HepG2 (cell line): ENCODE measurements around the gene WNT5A. TPM values are rescaled to one million over a fixed set of nuclear protein-coding genes. Genes with fewer than 3 reads are reported as not detected.

ENCODE experiments used
- ATAC-seq: fragments of 200-7000 bp; cut with Tn5 transposase; 3 replicates; pipeline ENCODE4 v1.9.1; 2020; ENCODE audit warnings: mild to moderate bottlenecking, moderate library complexity
- BruUV-seq: library from RNA; stranded (reverse); fragments of 400-500 nt; replicated peaks from 2 replicates; lab custom pipeline; 2021; lab: Mats Ljungman, UMichigan
- CTCF ChIA-PET: fragments of 300-600 bp; formaldehyde crosslinking; extraction: SDS; loops from one replicate; lab custom pipeline; 2021; ENCODE audit warnings: low total read pairs, inconsistent platforms, low intra/inter-chr PET ratio; lab: Yijun Ruan, JAX
- POLR2A ChIA-PET: fragments of 350-600 bp; sonication (Branson Sonifier 250); formaldehyde crosslinking; loops from one replicate; lab custom pipeline; 2020; ENCODE audit warnings: antibody characterized with exemption, inconsistent platforms; lab: Yijun Ruan, JAX
- DNase-seq: peaks from one replicate; pipeline ENCODE4 v3.0.0-alpha.2; 2015; ENCODE audit warnings: low spot score
- FAIRE-seq: peaks from 3 replicates; lab custom pipeline; 2011; peaks lifted over from hg19 to GRCh38; lab: Jason Lieb, UNC
- H2AFZ ChIP-seq: one replicate; pipeline ENCODE4 v1.6.1; 2011; ENCODE audit warnings: low read length, inconsistent platforms
- H3K27ac ChIP-seq: fragments of 300-600 bp; 3 replicates; pipeline ENCODE4 v1.8.0; 2011; ENCODE audit warnings: mixed run types, mild to moderate bottlenecking, mixed read lengths, low read length, inconsistent platforms; ENCODE audit not compliant: insufficient read depth; ENCODE audit errors: extremely low read length
- H3K27me3 ChIP-seq, 2 experiments: fragments of 200-600 bp in 1 of 2; 2 replicates in 1 of 2; 3 replicates in 1 of 2; pipeline versions ENCODE4 v1.6.0 to v1.8.0; 2011; ENCODE audit warnings: low read length in 2 of 2, mild to moderate bottlenecking in 2 of 2, moderate library complexity in 2 of 2, inconsistent platforms in 1 of 2; ENCODE audit not compliant: insufficient read depth in 2 of 2, control insufficient read depth in 1 of 2
- H3K36me3 ChIP-seq, 2 experiments: fragments of 200-600 bp in 1 of 2; replicated peaks in 1 of 2; 2 replicates in 1 of 2; 3 replicates in 1 of 2; pipeline versions ENCODE4 v1.5.1 to v1.8.0; 2011; ENCODE audit warnings: low read length in 2 of 2, inconsistent platforms in 1 of 2; ENCODE audit not compliant: insufficient read depth in 2 of 2, control insufficient read depth in 1 of 2
- H3K4me1 ChIP-seq: 2 replicates; pipeline ENCODE4 v1.5.1; 2012; ENCODE audit warnings: low read length, inconsistent platforms; ENCODE audit not compliant: insufficient read depth
- H3K4me2 ChIP-seq: 2 replicates; pipeline ENCODE4 v1.6.0; 2011; ENCODE audit warnings: low read depth, low read length, inconsistent platforms
- H3K4me3 ChIP-seq, 3 experiments: fragments of 200-600 bp in 1 of 3; sonication (generic), shearing (Covaris generic) in 1 of 3; replicated peaks in 1 of 3; 2 replicates each; pipeline ENCODE4 v1.5.1; 2011 to 2016; ENCODE audit warnings: low read length in 3 of 3, inconsistent platforms in 2 of 3, low read depth in 2 of 3, mild to moderate bottlenecking in 2 of 3, control low read depth in 1 of 3, mixed read lengths in 1 of 3; ENCODE audit not compliant: insufficient read depth in 1 of 3
- H3K79me2 ChIP-seq: one replicate; pipeline ENCODE4 v1.6.1; 2011; ENCODE audit warnings: low read length, inconsistent platforms; ENCODE audit not compliant: insufficient read depth
- H3K9ac ChIP-seq: 2 replicates; pipeline ENCODE4 v1.6.0; 2011; ENCODE audit warnings: mild to moderate bottlenecking, low read depth, low read length, inconsistent platforms; ENCODE audit not compliant: insufficient read depth
- H3K9me3 ChIP-seq: 2 replicates; pipeline ENCODE4 v1.5.1; 2012; ENCODE audit warnings: mild to moderate bottlenecking, low read length
- H4K20me1 ChIP-seq: 2 replicates; pipeline ENCODE4 v1.6.0; 2011; ENCODE audit warnings: inconsistent platforms, mild to moderate bottlenecking, low read length, moderate library complexity; ENCODE audit not compliant: insufficient read depth
- ESRRA ChIP-seq: sonication (generic); formaldehyde crosslinking; IDR thresholded peaks from 2 replicates; pipeline ENCODE4 v1.5.1; 2020; ENCODE audit warnings: mild to moderate bottlenecking, low read depth, missing genetic modification reagents
- HOXA7 ChIP-seq: sonication (generic); formaldehyde crosslinking; IDR thresholded peaks from 2 replicates; pipeline ENCODE4 v1.8.1; 2022; ENCODE audit warnings: mild to moderate bottlenecking, missing genetic modification reagents, moderate library complexity
- NFRKB ChIP-seq: fragments of 450-650 bp; IDR thresholded peaks from 2 replicates; pipeline ENCODE4 v1.6.1; 2017
- ZNF12 ChIP-seq: sonication (generic); formaldehyde crosslinking; IDR thresholded peaks from 2 replicates; pipeline ENCODE4 v1.5.0; 2020; ENCODE audit warnings: missing genetic modification reagents
- ZNF282 ChIP-seq: fragments of 450-650 bp; IDR thresholded peaks from 2 replicates; pipeline ENCODE4 v1.6.1; 2018; ENCODE audit not compliant: partially characterized antibody
- WGBS: methylation state at CpG from one replicate; pipeline ENCODE4 v1.1.6; 2017; ENCODE audit warnings: low lambda C conversion rate; 5-methylcytosine and 5-hydroxymethylcytosine counted together
- in situ Hi-C: cut with HindIII; loops from 2 replicates; pipeline ENCODE4 v1.10.0; 2017; ENCODE audit warnings: low pct_unique_long_range_greater_than_20kb; ENCODE audit not compliant: extremely low pct_ligation_motif_present
- intact Hi-C: fragments of 100-400 bp; cut with micrococcal nuclease; formaldehyde crosslinking; loops from one replicate; pipeline ENCODE4 v1.10.0; 2022; ENCODE audit not compliant: unreplicated experiment
- polyA plus RNA-seq, 8 experiments: library from polyadenylated mRNA; depleted of rRNA in 3 of 8; stranded (reverse) in 7 of 8; unstranded in 1 of 8; fragments of >200 nt; fragmentation: Illumina TruSeq in 4 of 8; extraction: Trizol in 4 of 8; gene quantifications; 2 replicates each; pipeline versions ENCODE4 v1.2.1 to v1.2.3, GENCODE V29; 2011 to 2016; ENCODE audit warnings: low read depth in 4 of 8, missing spikeins in 1 of 8, mixed read lengths in 1 of 8; ENCODE audit not compliant: insufficient read depth in 1 of 8
- total RNA-seq, 5 experiments: library from RNA; depleted of rRNA; stranded (reverse); fragments of >200 nt; fragmentation: Illumina TruSeq; extraction: Trizol; gene quantifications; 2 replicates each; pipeline ENCODE4 v1.2.3, GENCODE V29; 2016; ENCODE audit warnings: low read depth in 1 of 5
- TF ChIP-seq, protein P1 (sequence below): sonication (generic); formaldehyde crosslinking; IDR thresholded peaks from 2 replicates; pipeline ENCODE4 v1.9.0; 2022; ENCODE audit warnings: low read depth, missing genetic modification reagents
- TF ChIP-seq, protein P2 (sequence below): sonication (generic); formaldehyde crosslinking; IDR thresholded peaks from 2 replicates; pipeline ENCODE4 v1.8.0; 2022; ENCODE audit warnings: missing genetic modification reagents, mild to moderate bottlenecking, moderate library complexity, borderline replicate concordance
- TF ChIP-seq, protein P3 (sequence below): sonication (generic); formaldehyde crosslinking; IDR thresholded peaks from 2 replicates; pipeline ENCODE4 v1.4.0; 2020; ENCODE audit warnings: low read depth, missing genetic modification reagents
- TF ChIP-seq, protein P4 (sequence below): sonication (generic); formaldehyde crosslinking; IDR thresholded peaks from 2 replicates; pipeline ENCODE4 v1.8.0; 2022; ENCODE audit warnings: mild to moderate bottlenecking, missing genetic modification reagents

Gene WNT5A
- total and polyA plus RNA-seq, 2 of the 13 experiments (the other 11 are each of a cell fraction or from before 2014, with no cell fraction given): not detected

DNA sequence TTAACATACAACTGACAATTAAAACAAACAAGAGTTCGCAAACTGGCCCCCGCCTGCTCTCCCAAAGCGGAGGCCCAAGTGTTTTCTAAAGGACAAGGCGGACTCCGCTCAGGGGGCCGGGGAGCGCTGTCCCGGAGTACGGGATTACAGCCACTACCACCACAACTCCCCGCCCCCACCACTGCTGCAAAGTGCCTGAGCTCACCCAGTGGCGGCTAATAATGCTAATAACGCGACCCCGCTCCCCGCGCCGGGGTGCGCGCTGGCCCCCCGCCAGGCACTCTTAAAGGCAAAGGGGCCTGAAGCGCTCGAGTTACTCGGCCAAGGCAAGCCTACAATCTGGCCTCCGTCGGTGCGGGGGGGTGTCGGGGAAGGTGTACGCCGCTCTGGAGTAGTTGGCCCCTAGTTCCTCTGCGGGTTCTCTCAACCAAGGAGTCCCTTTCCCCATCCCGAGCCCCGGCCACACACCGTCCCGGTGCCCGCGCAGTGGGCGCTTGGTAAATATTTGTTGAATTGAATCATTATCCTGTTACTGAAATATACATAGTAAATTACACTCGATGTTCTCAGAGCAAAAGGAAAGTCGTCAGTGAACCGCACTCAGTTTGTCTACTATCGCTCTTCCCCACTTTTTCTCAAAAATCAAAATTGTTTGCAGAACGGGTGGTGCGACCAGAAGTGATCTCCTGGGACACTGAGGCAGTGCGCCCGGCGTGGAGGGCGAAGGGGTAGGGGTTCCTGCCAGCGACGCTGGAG is 827 bp downstream of the WNT5A start:
- no peaks in the 10 kb centered on the region for H3K36me3 ChIP-seq
- no peak overlapping the region for H3K4me3 ChIP-seq
- no TSS peak for BruUV-seq
- no peaks in the 10 kb centered on the region for H3K9me3 ChIP-seq
- 19% methylated on average over 16 of the region's 49 CpGs for WGBS
- no peak overlapping the region for H3K4me2 ChIP-seq
- intact Hi-C loops: no loop called here
- FAIRE-seq: no peak
- no peak for DNase-seq
- POLR2A ChIA-PET: no interaction called here
- no peaks in the 10 kb centered on the region for H3K79me2 ChIP-seq
- peaks cover 5% of the 10 kb centered on the region; the same call in 1 of the 2 replicates for H3K4me1 ChIP-seq
- no peaks in the 10 kb centered on the region for H4K20me1 ChIP-seq
- H3K9ac ChIP-seq: no peak overlapping the region
- H2AFZ ChIP-seq: no peak overlapping the region
- peaks cover 4 to 36% of the 10 kb centered on the region in 2 experiments; a peak in 4 of 5 replicates for H3K27me3 ChIP-seq
- TF ChIP-seq ZNF12 (CRISPR knock-in tag): no peak
- TF ChIP-seq, protein P1, sequence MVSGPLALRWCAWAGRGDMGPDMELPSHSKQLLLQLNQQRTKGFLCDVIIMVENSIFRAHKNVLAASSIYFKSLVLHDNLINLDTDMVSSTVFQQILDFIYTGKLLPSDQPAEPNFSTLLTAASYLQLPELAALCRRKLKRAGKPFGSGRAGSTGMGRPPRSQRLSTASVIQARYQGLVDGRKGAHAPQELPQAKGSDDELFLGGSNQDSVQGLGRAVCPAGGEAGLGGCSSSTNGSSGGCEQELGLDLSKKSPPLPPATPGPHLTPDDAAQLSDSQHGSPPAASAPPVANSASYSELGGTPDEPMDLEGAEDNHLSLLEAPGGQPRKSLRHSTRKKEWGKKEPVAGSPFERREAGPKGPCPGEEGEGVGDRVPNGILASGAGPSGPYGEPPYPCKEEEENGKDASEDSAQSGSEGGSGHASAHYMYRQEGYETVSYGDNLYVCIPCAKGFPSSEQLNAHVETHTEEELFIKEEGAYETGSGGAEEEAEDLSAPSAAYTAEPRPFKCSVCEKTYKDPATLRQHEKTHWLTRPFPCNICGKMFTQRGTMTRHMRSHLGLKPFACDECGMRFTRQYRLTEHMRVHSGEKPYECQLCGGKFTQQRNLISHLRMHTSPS (CRISPR knock-in tag): no peak
- TF ChIP-seq, protein P2, sequence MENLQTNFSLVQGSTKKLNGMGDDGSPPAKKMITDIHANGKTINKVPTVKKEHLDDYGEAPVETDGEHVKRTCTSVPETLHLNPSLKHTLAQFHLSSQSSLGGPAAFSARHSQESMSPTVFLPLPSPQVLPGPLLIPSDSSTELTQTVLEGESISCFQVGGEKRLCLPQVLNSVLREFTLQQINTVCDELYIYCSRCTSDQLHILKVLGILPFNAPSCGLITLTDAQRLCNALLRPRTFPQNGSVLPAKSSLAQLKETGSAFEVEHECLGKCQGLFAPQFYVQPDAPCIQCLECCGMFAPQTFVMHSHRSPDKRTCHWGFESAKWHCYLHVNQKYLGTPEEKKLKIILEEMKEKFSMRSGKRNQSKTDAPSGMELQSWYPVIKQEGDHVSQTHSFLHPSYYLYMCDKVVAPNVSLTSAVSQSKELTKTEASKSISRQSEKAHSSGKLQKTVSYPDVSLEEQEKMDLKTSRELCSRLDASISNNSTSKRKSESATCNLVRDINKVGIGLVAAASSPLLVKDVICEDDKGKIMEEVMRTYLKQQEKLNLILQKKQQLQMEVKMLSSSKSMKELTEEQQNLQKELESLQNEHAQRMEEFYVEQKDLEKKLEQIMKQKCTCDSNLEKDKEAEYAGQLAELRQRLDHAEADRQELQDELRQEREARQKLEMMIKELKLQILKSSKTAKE (CRISPR knock-in tag): no peak
- TF ChIP-seq ZNF282: no peak
- TF ChIP-seq, protein P3, sequence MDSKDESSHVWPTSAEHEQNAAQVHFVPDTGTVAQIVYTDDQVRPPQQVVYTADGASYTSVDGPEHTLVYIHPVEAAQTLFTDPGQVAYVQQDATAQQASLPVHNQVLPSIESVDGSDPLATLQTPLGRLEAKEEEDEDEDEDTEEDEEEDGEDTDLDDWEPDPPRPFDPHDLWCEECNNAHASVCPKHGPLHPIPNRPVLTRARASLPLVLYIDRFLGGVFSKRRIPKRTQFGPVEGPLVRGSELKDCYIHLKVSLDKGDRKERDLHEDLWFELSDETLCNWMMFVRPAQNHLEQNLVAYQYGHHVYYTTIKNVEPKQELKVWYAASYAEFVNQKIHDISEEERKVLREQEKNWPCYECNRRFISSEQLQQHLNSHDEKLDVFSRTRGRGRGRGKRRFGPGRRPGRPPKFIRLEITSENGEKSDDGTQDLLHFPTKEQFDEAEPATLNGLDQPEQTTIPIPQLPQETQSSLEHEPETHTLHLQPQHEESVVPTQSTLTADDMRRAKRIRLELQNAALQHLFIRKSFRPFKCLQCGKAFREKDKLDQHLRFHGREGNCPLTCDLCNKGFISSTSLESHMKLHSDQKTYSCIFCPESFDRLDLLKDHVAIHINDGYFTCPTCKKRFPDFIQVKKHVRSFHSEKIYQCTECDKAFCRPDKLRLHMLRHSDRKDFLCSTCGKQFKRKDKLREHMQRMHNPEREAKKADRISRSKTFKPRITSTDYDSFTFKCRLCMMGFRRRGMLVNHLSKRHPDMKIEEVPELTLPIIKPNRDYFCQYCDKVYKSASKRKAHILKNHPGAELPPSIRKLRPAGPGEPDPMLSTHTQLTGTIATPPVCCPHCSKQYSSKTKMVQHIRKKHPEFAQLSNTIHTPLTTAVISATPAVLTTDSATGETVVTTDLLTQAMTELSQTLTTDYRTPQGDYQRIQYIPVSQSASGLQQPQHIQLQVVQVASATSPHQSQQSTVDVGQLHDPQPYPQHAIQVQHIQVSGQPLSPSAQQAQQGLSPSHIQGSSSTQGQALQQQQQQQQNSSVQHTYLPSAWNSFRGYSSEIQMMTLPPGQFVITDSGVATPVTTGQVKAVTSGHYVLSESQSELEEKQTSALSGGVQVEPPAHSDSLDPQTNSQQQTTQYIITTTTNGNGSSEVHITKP (CRISPR knock-in tag): no peak
- no peak for TF ChIP-seq HOXA7 (CRISPR knock-in tag)
- no peak for TF ChIP-seq ESRRA (CRISPR knock-in tag)
- TF ChIP-seq NFRKB: no peak
- TF ChIP-seq, protein P4, sequence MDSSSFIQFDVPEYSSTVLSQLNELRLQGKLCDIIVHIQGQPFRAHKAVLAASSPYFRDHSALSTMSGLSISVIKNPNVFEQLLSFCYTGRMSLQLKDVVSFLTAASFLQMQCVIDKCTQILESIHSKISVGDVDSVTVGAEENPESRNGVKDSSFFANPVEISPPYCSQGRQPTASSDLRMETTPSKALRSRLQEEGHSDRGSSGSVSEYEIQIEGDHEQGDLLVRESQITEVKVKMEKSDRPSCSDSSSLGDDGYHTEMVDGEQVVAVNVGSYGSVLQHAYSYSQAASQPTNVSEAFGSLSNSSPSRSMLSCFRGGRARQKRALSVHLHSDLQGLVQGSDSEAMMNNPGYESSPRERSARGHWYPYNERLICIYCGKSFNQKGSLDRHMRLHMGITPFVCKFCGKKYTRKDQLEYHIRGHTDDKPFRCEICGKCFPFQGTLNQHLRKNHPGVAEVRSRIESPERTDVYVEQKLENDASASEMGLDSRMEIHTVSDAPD: no peak
- in situ Hi-C loops: loop anchor here (5.0 to 10.0 kb wide), 3 partner anchors 259 to 759 kb away; no protein-coding TSS in a partner anchor
- ATAC-seq: no peak
- CTCF ChIA-PET: interaction anchor here (1.4 to 1.7 kb wide), 2 partner anchors 261 to 817 kb away, joined by 4 to 10 read pairs; no protein-coding TSS in a partner anchor
- no peak overlapping the region for H3K27ac ChIP-seq
